ENCODE measurements around the gene SLC24A5.

DNA sequence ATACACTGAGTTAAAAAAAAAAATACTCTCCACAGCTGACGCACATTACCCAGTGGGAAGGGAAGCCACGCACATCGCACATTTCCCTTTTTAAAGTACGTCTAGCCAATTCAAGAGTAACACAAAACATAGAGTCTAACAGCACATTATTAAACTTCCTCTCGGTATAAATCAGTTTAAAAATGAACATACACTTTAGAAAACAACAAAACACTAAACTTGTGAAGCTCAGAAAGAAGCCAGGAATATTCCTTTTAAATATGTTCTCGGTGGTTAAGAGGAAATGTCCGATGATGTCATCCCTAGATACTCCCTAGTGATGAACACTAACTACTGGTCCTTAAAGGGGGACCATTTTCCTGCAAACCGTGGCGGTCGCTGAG, 56.6 kb downstream of the SLC24A5 start:
- TF ChIP-seq POLR2A (IDR thresholded peaks at IDR 0.05): no peak
- TF ChIP-seq, protein P1, sequence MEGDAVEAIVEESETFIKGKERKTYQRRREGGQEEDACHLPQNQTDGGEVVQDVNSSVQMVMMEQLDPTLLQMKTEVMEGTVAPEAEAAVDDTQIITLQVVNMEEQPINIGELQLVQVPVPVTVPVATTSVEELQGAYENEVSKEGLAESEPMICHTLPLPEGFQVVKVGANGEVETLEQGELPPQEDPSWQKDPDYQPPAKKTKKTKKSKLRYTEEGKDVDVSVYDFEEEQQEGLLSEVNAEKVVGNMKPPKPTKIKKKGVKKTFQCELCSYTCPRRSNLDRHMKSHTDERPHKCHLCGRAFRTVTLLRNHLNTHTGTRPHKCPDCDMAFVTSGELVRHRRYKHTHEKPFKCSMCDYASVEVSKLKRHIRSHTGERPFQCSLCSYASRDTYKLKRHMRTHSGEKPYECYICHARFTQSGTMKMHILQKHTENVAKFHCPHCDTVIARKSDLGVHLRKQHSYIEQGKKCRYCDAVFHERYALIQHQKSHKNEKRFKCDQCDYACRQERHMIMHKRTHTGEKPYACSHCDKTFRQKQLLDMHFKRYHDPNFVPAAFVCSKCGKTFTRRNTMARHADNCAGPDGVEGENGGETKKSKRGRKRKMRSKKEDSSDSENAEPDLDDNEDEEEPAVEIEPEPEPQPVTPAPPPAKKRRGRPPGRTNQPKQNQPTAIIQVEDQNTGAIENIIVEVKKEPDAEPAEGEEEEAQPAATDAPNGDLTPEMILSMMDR (IDR thresholded peaks at IDR 0.05 in 8 of 11, conservative IDR thresholded peaks at IDR 0.05 in 3 of 11): no peak
- TF ChIP-seq POLR2AphosphoS5 (IDR thresholded peaks at IDR 0.05): no peak
